Keratinocyte (primary cell): ENCODE data around the gene HTR2C. TPM values are rescaled to one million over a fixed set of nuclear protein-coding genes. Genes with fewer than 3 reads are reported as not detected.

Source experiments
- DNase-seq: peaks from one replicate; pipeline ENCODE4 v3.0.0-alpha.2; 2011; ENCODE audit warnings: low read depth, missing footprints, low spot score
- FAIRE-seq: peaks from 2 replicates; lab custom pipeline; 2011; peaks lifted over from hg19 to GRCh38; lab: Jason Lieb, UNC
- H2AFZ ChIP-seq: 2 replicates; pipeline ENCODE4 v1.6.0; 2012; ENCODE audit warnings: low read length, control low read depth, inconsistent platforms; ENCODE audit not compliant: control insufficient read depth
- H3K27ac ChIP-seq: 2 replicates; pipeline ENCODE4 v1.5.1; 2011; ENCODE audit warnings: low read length; ENCODE audit not compliant: control insufficient read depth, insufficient read depth
- H3K27me3 ChIP-seq: 3 replicates; pipeline ENCODE4 v1.6.0; 2011; ENCODE audit warnings: low read length; ENCODE audit not compliant: control insufficient read depth, insufficient read depth; ENCODE audit errors: extremely low read depth
- H3K36me3 ChIP-seq, 2 experiments: 2 replicates in 1 of 2; 3 replicates in 1 of 2; pipeline ENCODE4 v1.5.1; 2011; ENCODE audit warnings: low read length in 2 of 2, mild to moderate bottlenecking in 1 of 2; ENCODE audit not compliant: control insufficient read depth in 2 of 2, insufficient read depth in 2 of 2; ENCODE audit errors: extremely low read depth in 1 of 2
- H3K4me1 ChIP-seq: 3 replicates; pipeline ENCODE4 v1.5.1; 2011; ENCODE audit warnings: low read length; ENCODE audit not compliant: control insufficient read depth, insufficient read depth; ENCODE audit errors: extremely low read depth
- H3K4me2 ChIP-seq: 3 replicates; pipeline ENCODE4 v1.6.0; 2011; ENCODE audit warnings: low read depth, low read length; ENCODE audit not compliant: control insufficient read depth, insufficient read depth; ENCODE audit errors: extremely low read depth
- H3K4me3 ChIP-seq, 3 experiments: fragments of 200-600 bp in 1 of 3; sonication (generic) in 1 of 3; 2 replicates in 2 of 3; 3 replicates in 1 of 3; pipeline ENCODE4 v1.5.1; 2011 to 2016; ENCODE audit warnings: low read length in 3 of 3, mild to moderate bottlenecking in 3 of 3, control low read depth in 2 of 3, inconsistent platforms in 1 of 3, low read depth in 1 of 3, mixed read lengths in 1 of 3, mixed run types in 1 of 3, moderate library complexity in 1 of 3; ENCODE audit not compliant: control insufficient read depth in 2 of 3, insufficient read depth in 2 of 3; ENCODE audit errors: extremely low read depth in 1 of 3
- H3K79me2 ChIP-seq: 2 replicates; pipeline ENCODE4 v1.6.0; 2012; ENCODE audit warnings: low read length; ENCODE audit not compliant: control insufficient read depth, insufficient read depth
- H3K9ac ChIP-seq: 3 replicates; pipeline ENCODE4 v1.6.0; 2011; ENCODE audit warnings: low read length; ENCODE audit not compliant: control insufficient read depth, insufficient read depth; ENCODE audit errors: extremely low read depth
- H3K9me1 ChIP-seq: 3 replicates; pipeline ENCODE4 v1.6.0; 2011; ENCODE audit warnings: low read length; ENCODE audit not compliant: control insufficient read depth, insufficient read depth; ENCODE audit errors: extremely low read depth
- H3K9me3 ChIP-seq: 2 replicates; pipeline ENCODE4 v1.5.1; 2012; ENCODE audit warnings: low read depth, low read length; ENCODE audit not compliant: control insufficient read depth
- H4K20me1 ChIP-seq: 3 replicates; pipeline ENCODE4 v1.6.0; 2011; ENCODE audit warnings: low read length; ENCODE audit not compliant: control insufficient read depth, insufficient read depth; ENCODE audit errors: extremely low read depth
- CTCF ChIP-seq, 3 experiments: IDR thresholded peaks in 1 of 3; conservative IDR thresholded peaks in 1 of 3; optimal IDR thresholded peaks in 1 of 3; 2 replicates in 2 of 3; 3 replicates in 1 of 3; pipeline versions ENCODE3 to v1.5.1; 2011; ENCODE audit warnings: low read length in 3 of 3, mild to moderate bottlenecking in 3 of 3, moderate library complexity in 2 of 3, control low read depth in 1 of 3, inconsistent platforms in 1 of 3; ENCODE audit not compliant: insufficient read depth in 2 of 3; ENCODE audit errors: extremely low read depth in 1 of 3
- EZH2 ChIP-seq: IDR thresholded peaks from one replicate; pipeline ENCODE4 v1.6.1; 2012; ENCODE audit warnings: inconsistent platforms, mild to moderate bottlenecking, low read length, moderate library complexity
- dilution Hi-C: fragments of 300-500 bp; cut with MboI; formaldehyde crosslinking; loops from one replicate; pipeline ENCODE4 v1.7.0; 2020; ENCODE audit warnings: low sequenced_read_pairs; ENCODE audit not compliant: extremely low pct_ligation_motif_present
- polyA plus RNA-seq, 5 experiments: library from polyadenylated mRNA; depleted of rRNA in 3 of 5; stranded (reverse) in 3 of 5; stranded (forward) in 1 of 5; unstranded in 1 of 5; fragments of >200 nt; gene quantifications; 1 replicate in 1 of 5; 2 replicates in 3 of 5; 3 replicates in 1 of 5; pipeline versions ENCODE4 v1.2.1 to v1.2.3, GENCODE V29; 2011 to 2012; ENCODE audit warnings: missing spikeins in 2 of 5, low read depth in 1 of 5, low replicate concordance in 1 of 5

Gene HTR2C
- polyA plus RNA-seq, 1 donor (not counting 4 experiments of a cell fraction or from before 2014, with no cell fraction given): not detected

DNA sequence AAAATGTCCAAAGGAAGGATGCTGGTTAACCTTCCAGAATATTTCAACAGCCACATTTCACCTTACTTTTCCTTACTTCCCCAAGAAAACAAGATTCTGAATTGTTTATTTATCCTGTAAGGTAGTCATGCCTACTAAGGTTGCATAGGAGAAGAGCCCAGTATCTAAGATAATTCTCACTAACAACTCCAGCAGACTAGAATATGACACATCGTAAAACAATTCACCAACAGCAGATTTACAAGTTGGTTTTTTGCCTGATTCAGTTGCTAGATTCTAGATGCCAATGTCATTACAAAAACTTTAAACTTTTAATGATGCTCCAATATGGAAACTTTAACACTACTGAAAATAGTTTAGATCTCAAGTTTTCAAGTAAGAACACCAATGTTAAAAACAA is 257.2 kb downstream of the HTR2C start:
- no peaks in the 10 kb centered on the region for H3K9me3 ChIP-seq
- FAIRE-seq: no peak
- dilution Hi-C loops: no loop called here
- H3K27me3 ChIP-seq: no peaks in the 10 kb centered on the region
- no peaks in the 10 kb centered on the region for H3K36me3 ChIP-seq
- no peak overlapping the region for H2AFZ ChIP-seq
- DNase-seq: no peak
- H3K27ac ChIP-seq: no peak overlapping the region
- no peaks in the 10 kb centered on the region for H3K79me2 ChIP-seq
- H3K4me3 ChIP-seq: no peak overlapping the region
- H3K4me1 ChIP-seq: no peaks in the 10 kb centered on the region
- H3K9me1 ChIP-seq: no peaks in the 10 kb centered on the region
- no peak overlapping the region for H3K4me2 ChIP-seq
- H3K9ac ChIP-seq: no peak overlapping the region
- no peak for TF ChIP-seq EZH2
- no peak for TF ChIP-seq CTCF (optimal IDR thresholded peaks at IDR 0.05 in 1 of 3, IDR thresholded peaks at IDR 0.05 in 1 of 3, conservative IDR thresholded peaks at IDR 0.05 in 1 of 3; ENCODE audit: extremely low read depth in 1 of 3, insufficient read depth in 2 of 3, low read length in 3 of 3)
- H4K20me1 ChIP-seq: no peaks in the 10 kb centered on the region

- dilution Hi-C loops: no loop called here
- no peaks in the 10 kb centered on the region for H3K9me3 ChIP-seq
- H3K4me1 ChIP-seq: no peaks in the 10 kb centered on the region
- H3K27ac ChIP-seq: no peak overlapping the region
- no peaks in the 10 kb centered on the region for H3K9me1 ChIP-seq
- no peaks in the 10 kb centered on the region for H3K27me3 ChIP-seq
- no peak for DNase-seq
- TF ChIP-seq EZH2 (no peak), CTCF (optimal IDR thresholded peaks at IDR 0.05 in 1 of 3, IDR thresholded peaks at IDR 0.05 in 1 of 3, conservative IDR thresholded peaks at IDR 0.05 in 1 of 3; ENCODE audit: extremely low read depth in 1 of 3, insufficient read depth in 2 of 3, low read length in 3 of 3) (no peak)
- H3K4me2 ChIP-seq: no peak overlapping the region
- H3K79me2 ChIP-seq: no peaks in the 10 kb centered on the region
- H2AFZ ChIP-seq: no peak overlapping the region
- no peak for FAIRE-seq
- no peak overlapping the region for H3K9ac ChIP-seq
- no peaks in the 10 kb centered on the region for H4K20me1 ChIP-seq
- H3K36me3 ChIP-seq: no peaks in the 10 kb centered on the region
- H3K4me3 ChIP-seq: no peak overlapping the region
Observed at GRCh38 chrX:114842181-114842580, 258.3 kb downstream of the HTR2C start.
